ENCODE results near the gene ITGB1. TPM values are rescaled to one million over a fixed set of nuclear protein-coding genes. Genes with fewer than 3 reads are reported as not detected.

Gene ITGB1
- total RNA-seq, 1 experiment from 2014 or later: 269 TPM

- Histone ChIP-seq H3K36me3 (replicated peaks; ENCODE audit: control insufficient read depth, insufficient read depth, low read length) (no peaks in the 10 kb centered on the region), H3K4me3 (ENCODE audit: insufficient read depth, low read depth, low read length) (no peak overlapping the region), H3K27me3 (ENCODE audit: control insufficient read depth, insufficient read depth, low read length) (no peaks in the 10 kb centered on the region)
- peak; percentile 35 for DNase-seq
Measured at GRCh38 chr10:32971536-32972091, 13.6 kb upstream of the ITGB1 start.

- Histone ChIP-seq H3K4me3 (ENCODE audit: insufficient read depth, low read depth, low read length) (no peak overlapping the region), H3K36me3 (replicated peaks; ENCODE audit: control insufficient read depth, insufficient read depth, low read length) (no peaks in the 10 kb centered on the region)
- no peak for DNase-seq
Measured at GRCh38 chr10:32970910-32971309, 12.9 kb upstream of the ITGB1 start.

GRCh38 chr10:32964270-32964669 lies 6.2 kb upstream of the ITGB1 start:
- Histone ChIP-seq H3K36me3 (replicated peaks; ENCODE audit: control insufficient read depth, insufficient read depth, low read length) (no peaks in the 10 kb centered on the region), H3K4me3 (ENCODE audit: insufficient read depth, low read depth, low read length) (no peak overlapping the region), H3K27me3 (ENCODE audit: control insufficient read depth, insufficient read depth, low read length) (no peaks in the 10 kb centered on the region)
- DNase-seq: no peak

More at GRCh38 chr10:32970910-32971309, 12.9 kb upstream of the ITGB1 start:
- H3K27me3 ChIP-seq (ENCODE audit: control insufficient read depth, insufficient read depth, low read length): no peaks in the 10 kb centered on the region

GRCh38 chr10:32963096-32963495 lies 5.1 kb upstream of the ITGB1 start:
- Histone ChIP-seq H3K27me3 (ENCODE audit: control insufficient read depth, insufficient read depth, low read length) (no peaks in the 10 kb centered on the region), H3K4me3 (ENCODE audit: insufficient read depth, low read depth, low read length) (no peak overlapping the region), H3K36me3 (replicated peaks; ENCODE audit: control insufficient read depth, insufficient read depth, low read length) (no peaks in the 10 kb centered on the region)
- no peak for DNase-seq

- DNase-seq: no peak
- H3K36me3 ChIP-seq (replicated peaks; ENCODE audit: control insufficient read depth, insufficient read depth, low read length): no peaks in the 10 kb centered on the region
- no peak overlapping the region for H3K4me3 ChIP-seq (ENCODE audit: insufficient read depth, low read depth, low read length)
Measured at GRCh38 chr10:32962521-32962920, 4.5 kb upstream of the ITGB1 start.

GRCh38 chr10:32961895-32962369 lies 3.9 kb upstream of the ITGB1 start:
- Histone ChIP-seq H3K36me3 (replicated peaks; ENCODE audit: control insufficient read depth, insufficient read depth, low read length) (no peaks in the 10 kb centered on the region), H3K4me3 (ENCODE audit: insufficient read depth, low read depth, low read length) (no peak overlapping the region), H3K27me3 (ENCODE audit: control insufficient read depth, insufficient read depth, low read length) (no peaks in the 10 kb centered on the region)
- no peak for DNase-seq

More at GRCh38 chr10:32962521-32962920, 4.5 kb upstream of the ITGB1 start:
- H3K27me3 ChIP-seq (ENCODE audit: control insufficient read depth, insufficient read depth, low read length): no peaks in the 10 kb centered on the region

GRCh38 chr10:32961343-32961894 lies 3.4 kb upstream of the ITGB1 start:
- no peak for DNase-seq
- H3K27me3 ChIP-seq (ENCODE audit: control insufficient read depth, insufficient read depth, low read length): no peaks in the 10 kb centered on the region
- H3K36me3 ChIP-seq (replicated peaks; ENCODE audit: control insufficient read depth, insufficient read depth, low read length): no peaks in the 10 kb centered on the region
- H3K4me3 ChIP-seq (ENCODE audit: insufficient read depth, low read depth, low read length): no peak overlapping the region

- DNase-seq: no peak
- peak overlapping the region; percentile 96 for H3K4me3 ChIP-seq (ENCODE audit: insufficient read depth, low read depth, low read length)
- H3K27me3 ChIP-seq (ENCODE audit: control insufficient read depth, insufficient read depth, low read length): no peaks in the 10 kb centered on the region
- no peaks in the 10 kb centered on the region for H3K36me3 ChIP-seq (replicated peaks; ENCODE audit: control insufficient read depth, insufficient read depth, low read length)
Measured at GRCh38 chr10:32960022-32960421, 2.0 kb upstream of the ITGB1 start.

GRCh38 chr10:32959006-32959920 lies 1.2 kb upstream of the ITGB1 start:
- DNase-seq: no peak
- peak overlapping the region; percentile 96 for H3K4me3 ChIP-seq (ENCODE audit: insufficient read depth, low read depth, low read length)
- no peaks in the 10 kb centered on the region for H3K27me3 ChIP-seq (ENCODE audit: control insufficient read depth, insufficient read depth, low read length)
- no peaks in the 10 kb centered on the region for H3K36me3 ChIP-seq (replicated peaks; ENCODE audit: control insufficient read depth, insufficient read depth, low read length)

GRCh38 chr10:32957341-32958084 lies 517 bp downstream of the ITGB1 start:
- DNase-seq: peak; percentile 84
- Histone ChIP-seq H3K27me3 (ENCODE audit: control insufficient read depth, insufficient read depth, low read length) (no peaks in the 10 kb centered on the region), H3K4me3 (ENCODE audit: insufficient read depth, low read depth, low read length) (peak overlapping the region; percentile 96), H3K36me3 (replicated peaks; ENCODE audit: control insufficient read depth, insufficient read depth, low read length) (no peaks in the 10 kb centered on the region)

- no peak for DNase-seq
- H3K4me3 ChIP-seq (ENCODE audit: insufficient read depth, low read depth, low read length): peak overlapping the region; percentile 96
- no peaks in the 10 kb centered on the region for H3K36me3 ChIP-seq (replicated peaks; ENCODE audit: control insufficient read depth, insufficient read depth, low read length)
- no peaks in the 10 kb centered on the region for H3K27me3 ChIP-seq (ENCODE audit: control insufficient read depth, insufficient read depth, low read length)
Measured at GRCh38 chr10:32956365-32957197, 1.4 kb downstream of the ITGB1 start.

GRCh38 chr10:32955790-32956189 lies 2.2 kb downstream of the ITGB1 start:
- no peak overlapping the region for H3K4me3 ChIP-seq (ENCODE audit: insufficient read depth, low read depth, low read length)
- no peak for DNase-seq
- H3K27me3 ChIP-seq (ENCODE audit: control insufficient read depth, insufficient read depth, low read length): no peaks in the 10 kb centered on the region
- no peaks in the 10 kb centered on the region for H3K36me3 ChIP-seq (replicated peaks; ENCODE audit: control insufficient read depth, insufficient read depth, low read length)

- H3K4me3 ChIP-seq (ENCODE audit: insufficient read depth, low read depth, low read length): peak overlapping the region; percentile 6; the same call in 1 of the 2 replicates
- no peaks in the 10 kb centered on the region for H3K36me3 ChIP-seq (replicated peaks; ENCODE audit: control insufficient read depth, insufficient read depth, low read length)
- DNase-seq: no peak
- no peaks in the 10 kb centered on the region for H3K27me3 ChIP-seq (ENCODE audit: control insufficient read depth, insufficient read depth, low read length)
Measured at GRCh38 chr10:32955299-32955772, 2.7 kb downstream of the ITGB1 start.
